Aortic smooth muscle cell (primary cell): Measurements from ENCODE around the gene LPIN3. TPM values are rescaled to one million over a fixed set of nuclear protein-coding genes. Genes with fewer than 3 reads are reported as not detected.

ENCODE experiments used
- total RNA-seq: library from RNA; depleted of rRNA; stranded (reverse); fragments of >200 nt; gene quantifications from 2 replicates; pipeline ENCODE4 v1.2.3, GENCODE V29; 2014

The LPIN3 gene
- total RNA-seq: 3.4 TPM in 2 replicates

GRCh38 chr20:41340327-41341055 lies at the start of gene LPIN3:
LPIN3 (plus strand) TSS chr20:41340821; CDS start chr20:41345804, 4,983 bp downstream.

GRCh38 chr20:41317546-41318270 lies 22.9 kb upstream of the LPIN3 start, which contains the start of gene ZHX3:
ZHX3 (minus strand) TSS chr20:41317731; CDS start chr20:41204916, 112,815 bp downstream.

GRCh38 chr20:41366546-41367392 lies 26.1 kb downstream of the LPIN3 start, which contains the start of gene EMILIN3:
EMILIN3 (minus strand) TSS chr20:41366818; CDS start chr20:41366634, 184 bp downstream.

Other genes with a start within 250 kb of the LPIN3 start
- gene PLCG1, start 203.3 kb upstream of the LPIN3 start, total RNA-seq: 64.9 and 68.3 TPM in 2 replicates
- 18.1 and 22.5 TPM in 2 replicates for gene ZHX3, start 23.1 kb upstream of the LPIN3 start, total RNA-seq
- gene EMILIN3, start 26.0 kb downstream of the LPIN3 start, total RNA-seq: not detected in 2 replicates